Loucy (cell line): ENCODE results near the gene LRRC47.
A peak's percentile ranks its signal among the peaks of the same experiment; 100 is the strongest.

ENCODE experiments used
- H2AFZ ChIP-seq: fragments of 200-600 bp; sonication (generic); 2 replicates; pipeline ENCODE4 v1.6.0; 2016; ENCODE audit warnings: antibody characterized with exemption, mild to moderate bottlenecking, low read length, moderate library complexity
- H3F3A ChIP-seq: fragments of 200-600 bp; 2 replicates; pipeline ENCODE4 v1.6.0; 2016; ENCODE audit warnings: antibody characterized with exemption, low read depth, mild to moderate bottlenecking
- H3K27me3 ChIP-seq: fragments of 200-600 bp; sonication (generic); 2 replicates; pipeline ENCODE4 v1.6.1; 2014; ENCODE audit warnings: low read length, mild to moderate bottlenecking; ENCODE audit not compliant: insufficient read depth, poor library complexity, severe bottlenecking
- H3K36me3 ChIP-seq: fragments of 200-600 bp; sonication (generic); 2 replicates; pipeline ENCODE4 v1.6.1; 2016; ENCODE audit warnings: low read length; ENCODE audit not compliant: insufficient read depth
- H3K4me1 ChIP-seq: fragments of 200-600 bp; sonication (generic); 2 replicates; pipeline ENCODE4 v1.5.1; 2014; ENCODE audit warnings: low read length, mild to moderate bottlenecking; ENCODE audit not compliant: insufficient read depth, poor library complexity, severe bottlenecking
- H3K4me2 ChIP-seq: fragments of 200-600 bp; sonication (generic); 2 replicates; pipeline ENCODE4 v1.6.0; 2014; ENCODE audit warnings: antibody characterized with exemption, low read length, low read depth, mild to moderate bottlenecking; ENCODE audit not compliant: poor library complexity, severe bottlenecking
- H3K4me3 ChIP-seq: fragments of 200-600 bp; sonication (generic); 2 replicates; pipeline ENCODE4 v1.5.1; 2014; ENCODE audit warnings: low read length, mild to moderate bottlenecking, mixed read lengths; ENCODE audit not compliant: poor library complexity, severe bottlenecking
- H3K79me2 ChIP-seq: fragments of 200-600 bp; sonication (generic); 2 replicates; pipeline ENCODE4 v1.6.1; 2014; ENCODE audit warnings: low read length; ENCODE audit not compliant: insufficient read depth
- H3K9ac ChIP-seq: fragments of 200-600 bp; sonication (generic); 2 replicates; pipeline ENCODE4 v1.6.0; 2014; ENCODE audit warnings: mild to moderate bottlenecking, low read depth, low read length, moderate library complexity; ENCODE audit not compliant: poor library complexity, severe bottlenecking
- H3K9me2 ChIP-seq: fragments of 200-600 bp; sonication (generic); replicated peaks from 2 replicates; pipeline ENCODE4 v1.6.1; 2016; ENCODE audit warnings: low read depth, low read length, mixed read lengths
- H3K9me3 ChIP-seq: fragments of 200-600 bp; sonication (generic); 2 replicates; pipeline ENCODE4 v1.6.1; 2014; ENCODE audit warnings: mild to moderate bottlenecking, antibody characterized with exemption, low read length, low read depth; ENCODE audit not compliant: insufficient read depth
- H4K20me1 ChIP-seq: fragments of 200-600 bp; sonication (generic); 2 replicates; pipeline ENCODE4 v1.6.0; 2014; ENCODE audit warnings: antibody characterized with exemption, low read length, mild to moderate bottlenecking; ENCODE audit not compliant: insufficient read depth, poor library complexity, severe bottlenecking
- EZH2phosphoT487 ChIP-seq: fragments of 200-600 bp; IDR thresholded peaks from 2 replicates; pipeline ENCODE4 v1.6.1; 2018; ENCODE audit warnings: antibody characterized with exemption, mild to moderate bottlenecking, moderate library complexity, borderline replicate concordance
- TF ChIP-seq, protein P1 (sequence below): fragments of 200-600 bp; sonication (generic); conservative IDR thresholded peaks from 2 replicates; pipeline ENCODE4 v1.5.1; 2014; ENCODE audit warnings: mild to moderate bottlenecking, antibody characterized with exemption, low read length

LRRC47 gene

DNA sequence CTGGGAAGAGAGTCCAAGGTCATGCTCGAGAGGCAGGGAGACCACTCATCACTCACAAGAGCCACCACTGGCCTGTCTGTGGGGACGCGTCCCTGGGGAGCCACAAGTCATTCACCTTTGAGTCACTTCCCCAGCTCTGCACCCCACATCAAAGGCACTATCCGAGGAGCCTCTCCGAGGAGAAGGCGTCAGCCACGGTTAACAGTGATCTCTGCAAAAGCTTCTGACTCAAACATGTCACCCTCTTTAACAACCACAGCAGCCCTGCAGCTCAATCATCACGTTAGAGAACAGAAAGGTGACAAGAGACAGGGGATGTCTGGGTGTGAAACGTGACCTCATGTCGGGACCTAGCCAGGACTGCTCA, 9.0 kb downstream of the LRRC47 start:
- Histone ChIP-seq H2AFZ (no peak overlapping the region), H3K36me3 (peaks cover 60% of the 10 kb centered on the region; the same call in 1 of the 2 replicates), H3F3A (no peaks in the 10 kb centered on the region), H3K9ac (no peak overlapping the region), H3K9me3 (no peaks in the 10 kb centered on the region), H4K20me1 (peaks cover 11% of the 10 kb centered on the region), H3K4me1 (no peaks in the 10 kb centered on the region), H3K4me2 (no peak overlapping the region), H3K9me2 (no peaks in the 10 kb centered on the region), H3K27me3 (no peaks in the 10 kb centered on the region), H3K79me2 (peaks cover 38% of the 10 kb centered on the region), H3K4me3 (no peak overlapping the region)
- TF ChIP-seq EZH2phosphoT487, result no peak

DNA sequence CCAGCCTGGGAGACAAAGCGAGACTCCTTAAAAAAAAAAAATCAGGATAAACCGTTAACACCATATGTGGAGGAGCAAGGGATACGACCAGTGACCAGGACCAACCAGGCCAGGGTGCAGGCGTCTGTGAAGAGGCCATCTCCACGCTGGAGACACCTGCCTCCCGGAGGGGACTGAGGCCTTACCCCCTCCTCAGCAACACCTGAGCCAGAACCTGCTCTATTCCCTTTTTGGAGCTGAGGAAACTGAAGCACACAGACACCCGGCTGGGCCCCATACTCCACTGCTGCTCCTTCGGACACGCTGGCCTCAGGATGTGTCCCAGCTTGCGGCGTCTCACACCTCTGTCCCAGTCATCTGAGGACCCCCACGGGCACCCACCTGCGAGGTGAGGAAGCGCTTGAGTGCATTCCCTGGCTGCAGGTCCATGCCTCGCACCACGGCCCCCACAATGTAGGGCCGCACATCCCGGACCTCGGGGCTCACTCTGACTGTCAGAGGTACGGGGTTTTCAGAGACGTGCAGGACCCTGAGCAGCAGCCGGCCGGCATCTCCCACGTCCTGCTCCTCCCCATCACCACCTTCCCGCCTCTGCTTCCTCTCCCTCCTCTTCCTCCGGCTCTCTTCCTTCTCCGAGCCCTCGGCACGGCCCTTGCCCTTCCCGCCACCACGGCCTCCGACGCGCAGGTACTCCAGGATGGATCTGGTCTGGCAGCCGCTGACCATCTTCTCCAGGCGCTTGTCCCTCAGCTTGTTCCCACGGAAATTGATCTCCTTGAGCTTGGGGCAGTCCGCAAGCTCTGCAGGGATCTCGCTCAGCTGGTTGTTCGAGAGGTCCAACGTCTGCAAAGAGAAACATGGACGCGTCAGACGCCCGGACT, 9.6 kb downstream of the LRRC47 start:
- Histone ChIP-seq H3F3A (no peaks in the 10 kb centered on the region), H3K27me3 (no peaks in the 10 kb centered on the region), H4K20me1 (peaks cover 7% of the 10 kb centered on the region), H2AFZ (no peak overlapping the region), H3K79me2 (peaks cover 33% of the 10 kb centered on the region; the same call in 1 of the 2 replicates), H3K4me2 (no peak overlapping the region), H3K9me3 (no peaks in the 10 kb centered on the region), H3K36me3 (peaks cover 66% of the 10 kb centered on the region; the same call in 1 of the 2 replicates), H3K9me2 (no peaks in the 10 kb centered on the region), H3K9ac (no peak overlapping the region), H3K4me3 (no peak overlapping the region), H3K4me1 (no peaks in the 10 kb centered on the region)
- TF ChIP-seq EZH2phosphoT487, result no peak
- TF ChIP-seq, protein P1, sequence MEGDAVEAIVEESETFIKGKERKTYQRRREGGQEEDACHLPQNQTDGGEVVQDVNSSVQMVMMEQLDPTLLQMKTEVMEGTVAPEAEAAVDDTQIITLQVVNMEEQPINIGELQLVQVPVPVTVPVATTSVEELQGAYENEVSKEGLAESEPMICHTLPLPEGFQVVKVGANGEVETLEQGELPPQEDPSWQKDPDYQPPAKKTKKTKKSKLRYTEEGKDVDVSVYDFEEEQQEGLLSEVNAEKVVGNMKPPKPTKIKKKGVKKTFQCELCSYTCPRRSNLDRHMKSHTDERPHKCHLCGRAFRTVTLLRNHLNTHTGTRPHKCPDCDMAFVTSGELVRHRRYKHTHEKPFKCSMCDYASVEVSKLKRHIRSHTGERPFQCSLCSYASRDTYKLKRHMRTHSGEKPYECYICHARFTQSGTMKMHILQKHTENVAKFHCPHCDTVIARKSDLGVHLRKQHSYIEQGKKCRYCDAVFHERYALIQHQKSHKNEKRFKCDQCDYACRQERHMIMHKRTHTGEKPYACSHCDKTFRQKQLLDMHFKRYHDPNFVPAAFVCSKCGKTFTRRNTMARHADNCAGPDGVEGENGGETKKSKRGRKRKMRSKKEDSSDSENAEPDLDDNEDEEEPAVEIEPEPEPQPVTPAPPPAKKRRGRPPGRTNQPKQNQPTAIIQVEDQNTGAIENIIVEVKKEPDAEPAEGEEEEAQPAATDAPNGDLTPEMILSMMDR, result no peak

DNA sequence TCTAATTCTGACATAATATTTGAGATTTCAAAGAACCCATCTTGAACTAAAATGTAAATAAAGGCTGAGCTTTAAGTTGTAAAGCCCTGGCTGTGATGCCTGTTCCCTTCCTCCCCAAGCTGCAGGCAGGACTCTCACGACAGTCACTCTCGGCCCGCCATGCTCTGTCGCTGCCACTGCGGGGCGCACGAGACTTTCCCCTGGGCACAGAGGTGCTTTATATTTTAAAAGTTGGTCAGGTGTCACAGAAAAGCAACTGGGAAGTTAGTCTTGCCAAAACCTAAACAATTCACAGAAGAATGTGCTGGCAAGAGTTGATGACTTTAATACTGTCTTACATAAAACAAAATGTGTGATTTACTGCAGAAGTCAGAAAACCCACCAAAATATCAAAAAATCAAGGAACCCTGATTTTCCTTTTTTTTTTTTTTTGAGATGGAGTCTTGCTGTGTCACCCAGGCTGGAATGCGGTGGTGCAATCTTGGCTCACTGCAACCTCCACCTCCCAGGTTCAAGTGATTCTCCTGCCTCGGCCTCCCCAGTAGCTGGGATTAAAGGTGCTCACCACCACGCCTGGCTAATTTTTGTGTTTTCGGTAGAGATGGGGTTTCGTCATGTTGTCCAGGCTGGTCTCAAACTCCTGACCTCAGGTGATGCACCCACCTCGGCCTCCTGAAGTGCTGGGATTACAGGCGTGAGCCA, 10.7 kb downstream of the LRRC47 start:
- H4K20me1 ChIP-seq, result peaks cover 7% of the 10 kb centered on the region
- no peaks in the 10 kb centered on the region for H3F3A ChIP-seq
- no peak overlapping the region for H3K4me3 ChIP-seq
- H3K9ac ChIP-seq, result no peak overlapping the region
- no peaks in the 10 kb centered on the region for H3K9me2 ChIP-seq
- no peak overlapping the region for H2AFZ ChIP-seq
- H3K79me2 ChIP-seq, result peaks cover 25% of the 10 kb centered on the region; the same call in 1 of the 2 replicates
- no peaks in the 10 kb centered on the region for H3K27me3 ChIP-seq
- H3K36me3 ChIP-seq, result peaks cover 76% of the 10 kb centered on the region; the same call in 1 of the 2 replicates
- no peaks in the 10 kb centered on the region for H3K9me3 ChIP-seq
- no peak overlapping the region for H3K4me2 ChIP-seq
- no peaks in the 10 kb centered on the region for H3K4me1 ChIP-seq
- TF ChIP-seq EZH2phosphoT487, result no peak
- TF ChIP-seq, protein P1, result peak; percentile 57
